ENCODE results near the gene UQCRHL.
"Not testable (repeated sequence)": the region's sequence is repeated elsewhere in the genome, so short reads cannot be mapped to it uniquely, and the experiment has no call there.

UQCRHL gene

GRCh38 chr1:15807549-15807948 lies at the start of gene UQCRHL:
Gene UQCRHL, minus strand, starts transcription at chr1:15807649. Its CDS starts 0 bp downstream, at chr1:15807649.
- not testable (repeated sequence) for DNase-seq (ENCODE audit: low spot score)

GRCh38 chr1:15856888-15857287 lies 49.4 kb upstream of the UQCRHL start:
- DNase-seq (ENCODE audit: low spot score), result no peak

GRCh38 chr1:15852828-15853302 lies 45.4 kb upstream of the UQCRHL start:
- DNase-seq (ENCODE audit: low spot score), result no peak

GRCh38 chr1:15852036-15852827 lies 44.8 kb upstream of the UQCRHL start:
- no peak for DNase-seq (ENCODE audit: low spot score)

GRCh38 chr1:15851210-15852035 lies 44.0 kb upstream of the UQCRHL start:
- DNase-seq (ENCODE audit: low spot score), result no peak

- no peak for DNase-seq (ENCODE audit: low spot score)
Observed at GRCh38 chr1:15850471-15851001, 43.1 kb upstream of the UQCRHL start.

- peak; percentile 5 for DNase-seq (ENCODE audit: low spot score)
Observed at GRCh38 chr1:15849775-15850324, 42.4 kb upstream of the UQCRHL start.

GRCh38 chr1:15848929-15849774 lies 41.7 kb upstream of the UQCRHL start:
- peak; percentile 62 for DNase-seq (ENCODE audit: low spot score)

- DNase-seq (ENCODE audit: low spot score), result peak; percentile 29
Observed at GRCh38 chr1:15848143-15848928, 40.9 kb upstream of the UQCRHL start.

- no peak for DNase-seq (ENCODE audit: low spot score)
Observed at GRCh38 chr1:15847893-15848142, 40.4 kb upstream of the UQCRHL start.

- peak; percentile 99 for DNase-seq (ENCODE audit: low spot score)
Observed at GRCh38 chr1:15847100-15847892, 39.8 kb upstream of the UQCRHL start, which contains the start of gene SPEN. Gene SPEN, plus strand, starts transcription at chr1:15847707. Its CDS starts 361 bp downstream, at chr1:15848068.

- DNase-seq (ENCODE audit: low spot score), result not testable (repeated sequence)
Observed at GRCh38 chr1:15846056-15846455, 38.6 kb upstream of the UQCRHL start.

GRCh38 chr1:15843826-15844572 lies 36.5 kb upstream of the UQCRHL start:
- DNase-seq (ENCODE audit: low spot score), result no peak

GRCh38 chr1:15838721-15839120 lies 31.3 kb upstream of the UQCRHL start:
- DNase-seq (ENCODE audit: low spot score), result no peak

GRCh38 chr1:15837931-15838330 lies 30.5 kb upstream of the UQCRHL start:
- no peak for DNase-seq (ENCODE audit: low spot score)

GRCh38 chr1:15836772-15837669 lies 29.6 kb upstream of the UQCRHL start:
- DNase-seq (ENCODE audit: low spot score), result peak; percentile 26

GRCh38 chr1:15836511-15836771 lies 29.0 kb upstream of the UQCRHL start:
- DNase-seq (ENCODE audit: low spot score), result not testable (repeated sequence)

- DNase-seq (ENCODE audit: low spot score), result peak; percentile 100
Observed at GRCh38 chr1:15835741-15836510, 28.5 kb upstream of the UQCRHL start.

Data from CD4-positive, alpha-beta T cell treated with Interleukin-6 at 100 ng/mL for 8 hours (primary cell).